GM19043 (cell line): ENCODE data around the gene BCL11A.

Source experiments
- ATAC-seq: cut with Tn5 transposase; IDR thresholded peaks from one replicate; pipeline ENCODE4 v1.9.1; 2021; ENCODE audit warnings: low read depth; ENCODE audit not compliant: unreplicated experiment

The BCL11A gene

DNA sequence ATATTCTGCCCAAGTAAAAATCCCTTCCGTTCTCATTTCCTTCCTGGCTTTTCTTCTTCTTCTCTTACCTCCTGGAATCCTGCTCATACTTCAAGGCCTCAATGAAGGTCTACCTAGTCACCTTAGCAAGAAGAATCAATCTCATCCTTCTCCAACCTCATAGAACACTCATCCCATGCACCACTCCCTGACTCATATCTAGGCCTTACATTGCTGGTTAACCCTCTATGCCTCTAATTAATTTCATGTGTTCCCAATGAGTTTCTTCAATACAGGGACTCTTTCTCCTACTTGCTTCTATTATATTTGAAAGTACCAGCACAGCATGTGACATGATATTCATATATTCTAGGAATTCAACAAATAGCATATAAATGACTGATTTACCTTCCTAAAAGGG lies 63.0 kb downstream of the BCL11A start:
- ATAC-seq = no peak

DNA sequence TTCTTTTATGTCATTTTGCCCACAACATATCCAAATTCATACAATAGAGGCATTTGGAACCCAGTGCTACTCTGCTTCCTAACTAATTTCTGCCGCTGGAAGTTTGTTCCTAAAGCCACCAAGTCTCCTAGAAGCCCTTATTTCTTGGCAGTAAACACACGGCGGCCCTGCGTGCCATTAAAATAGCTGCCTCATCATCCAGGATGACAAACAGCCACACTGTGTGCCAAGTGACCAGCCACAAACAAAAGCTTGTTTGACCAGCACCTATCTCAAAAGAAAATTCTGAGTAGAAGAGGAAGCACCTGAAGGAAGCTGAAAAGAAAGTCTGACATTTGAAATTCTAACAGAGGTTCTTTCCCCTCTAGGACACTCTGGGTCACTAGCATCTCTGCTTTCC lies 64.2 kb downstream of the BCL11A start:
- ATAC-seq = no peak

DNA sequence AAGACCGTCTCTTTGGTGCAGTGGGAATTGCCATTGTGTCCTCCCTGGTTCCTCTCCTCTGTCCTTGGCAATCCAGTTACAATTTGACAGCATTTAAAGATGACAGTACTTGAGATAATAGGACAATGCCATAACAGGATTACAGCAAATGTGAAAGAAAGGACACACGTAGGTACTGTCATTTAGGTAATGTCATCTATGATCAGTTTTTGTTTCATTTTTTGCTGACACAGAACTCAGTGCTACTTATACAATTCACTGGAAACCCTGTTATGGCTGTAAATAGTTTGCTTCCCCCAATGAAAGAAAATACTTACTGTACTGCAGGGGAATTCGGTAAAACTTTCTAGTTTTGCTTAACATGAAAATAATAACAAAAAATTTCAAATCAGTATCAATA lies 65.2 kb downstream of the BCL11A start:
- peak; percentile 45 for ATAC-seq

DNA sequence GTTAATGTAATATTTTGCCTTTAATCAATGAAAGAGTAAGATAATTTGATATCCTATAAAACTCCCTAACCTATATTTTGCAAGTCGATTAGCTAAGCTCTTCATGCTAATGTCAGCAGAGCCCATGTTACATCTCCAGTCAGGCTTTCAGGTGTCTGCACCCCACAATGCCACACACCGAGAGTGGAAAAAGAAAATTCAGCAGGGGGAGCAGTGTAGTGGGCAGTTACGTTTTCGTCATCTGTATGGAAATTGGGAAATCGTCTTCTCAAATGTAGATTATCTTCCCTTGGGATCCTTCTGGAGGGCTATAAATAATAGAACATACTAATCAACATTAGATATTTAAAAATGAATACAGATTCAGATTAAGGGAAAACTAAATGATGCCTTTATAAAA lies 66.3 kb downstream of the BCL11A start:
- no peak for ATAC-seq

DNA sequence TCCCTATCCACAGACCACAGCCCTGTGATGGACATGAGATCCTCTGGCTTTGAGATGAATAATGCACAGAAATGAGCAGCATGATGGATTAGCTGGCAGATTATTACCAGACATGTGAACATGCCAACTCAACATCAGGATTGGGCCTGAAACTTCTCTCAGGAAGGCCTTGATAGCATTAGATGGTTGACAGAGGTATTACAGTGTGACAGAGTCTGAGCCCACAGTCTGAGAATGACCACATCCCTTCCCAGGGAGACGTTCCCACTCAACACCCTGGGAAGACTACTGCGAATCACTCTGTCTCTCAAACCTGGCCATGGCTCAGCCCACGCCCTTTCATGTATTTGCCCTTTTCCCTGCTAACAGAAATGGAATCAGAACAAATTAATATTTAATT lies 66.9 kb downstream of the BCL11A start:
- ATAC-seq = no peak

DNA sequence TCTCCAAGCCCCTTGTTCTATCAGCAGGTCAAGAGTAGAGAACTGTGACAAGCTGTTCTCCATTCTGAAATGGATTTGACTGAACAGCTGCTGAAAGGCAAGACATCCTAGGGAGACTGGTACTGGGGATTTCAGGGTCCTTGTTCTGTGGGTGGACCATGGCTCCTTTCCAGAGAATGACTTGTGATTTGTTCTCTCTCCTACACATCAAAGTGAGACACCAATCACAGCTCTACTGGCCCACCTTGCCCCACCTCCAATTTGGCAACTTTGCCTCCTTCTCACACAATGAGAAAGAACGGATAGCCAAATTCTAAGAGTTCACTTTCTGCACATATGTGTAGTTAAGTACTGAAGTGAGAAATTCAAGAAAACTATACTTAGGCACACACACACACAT lies 67.4 kb downstream of the BCL11A start:
- no peak for ATAC-seq

DNA sequence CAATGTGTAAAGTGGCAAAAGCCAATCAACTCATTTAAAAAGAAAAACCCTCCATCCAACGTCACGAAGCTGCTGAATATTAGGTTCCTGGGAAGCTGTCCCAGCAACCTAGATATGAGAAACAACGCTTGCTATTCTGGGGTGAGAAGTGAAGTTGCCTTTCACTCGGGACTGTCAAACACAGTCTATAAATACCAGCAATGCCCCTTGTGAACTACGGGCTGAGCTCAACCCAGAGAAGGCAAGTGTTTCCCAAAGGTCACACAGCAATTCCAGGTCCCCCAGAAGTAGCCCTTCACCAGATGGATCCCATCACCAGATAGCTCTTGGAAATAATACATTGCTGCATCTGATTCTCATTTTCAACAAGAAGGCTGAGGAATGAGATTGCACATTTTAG lies 67.9 kb downstream of the BCL11A start:
- ATAC-seq = no peak

DNA sequence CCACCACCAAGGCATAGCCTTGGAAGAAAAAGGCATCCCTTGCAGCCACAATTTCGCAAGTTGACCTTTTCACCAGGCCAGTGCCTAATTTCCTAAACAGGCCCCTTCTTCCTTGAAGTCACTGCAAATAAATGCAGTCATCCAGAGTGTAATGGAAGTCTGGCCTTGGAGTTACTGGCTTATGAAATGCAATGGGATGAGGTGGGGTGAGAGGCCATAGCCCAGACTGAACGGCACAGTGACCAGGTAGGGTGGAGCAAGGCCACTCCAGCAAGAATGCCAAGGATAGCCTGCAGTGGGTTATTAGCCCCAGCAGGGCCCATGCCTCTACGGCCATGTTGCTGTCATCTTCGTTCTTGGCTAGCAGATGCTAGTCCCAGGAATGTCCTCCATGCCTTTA lies 68.4 kb downstream of the BCL11A start:
- no peak for ATAC-seq

DNA sequence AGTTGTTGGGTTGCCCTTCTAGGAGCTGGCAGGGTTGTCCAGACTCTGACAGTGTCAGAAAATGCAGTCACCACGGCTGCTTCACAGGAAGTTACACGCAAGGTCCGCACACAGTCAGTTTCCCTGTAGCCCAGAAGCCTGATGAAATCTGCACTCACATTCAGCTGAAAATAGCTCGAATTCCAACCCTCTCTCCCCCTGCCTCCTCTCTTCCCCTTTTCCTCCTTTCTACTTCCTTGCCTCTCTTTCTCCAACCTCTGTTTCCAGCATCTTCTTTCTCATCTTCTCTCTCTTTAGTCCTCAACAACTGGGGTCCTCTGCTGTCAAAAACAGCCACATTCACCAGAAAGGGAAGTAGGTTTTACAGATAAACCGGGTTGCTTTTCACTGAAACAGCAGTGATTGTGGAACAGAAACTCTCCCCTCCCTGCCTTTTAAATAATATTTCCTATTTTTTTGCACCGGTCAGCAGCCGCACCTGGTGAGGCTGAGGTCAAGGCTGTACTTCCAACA lies 69.3 kb downstream of the BCL11A start:
- no peak for ATAC-seq

DNA sequence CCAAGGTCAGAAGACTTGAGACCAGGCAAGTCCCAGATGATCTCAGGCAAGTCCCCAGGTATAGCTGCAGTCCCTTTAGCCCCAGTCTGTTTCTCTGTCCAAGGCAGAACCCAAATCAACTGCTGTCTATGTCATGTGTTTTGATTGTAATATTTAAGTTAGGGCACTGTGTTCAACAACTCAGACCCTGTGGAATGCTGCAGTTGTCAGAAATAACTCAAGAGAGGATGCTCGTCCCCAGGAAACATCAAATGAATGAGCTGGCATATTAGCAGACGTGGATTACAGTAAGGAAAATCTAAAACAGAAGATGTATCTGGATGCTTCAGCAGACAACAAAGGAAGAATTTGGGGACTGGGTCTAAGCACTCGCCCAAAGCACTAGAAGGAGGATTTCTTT lies 70.1 kb downstream of the BCL11A start:
- ATAC-seq = no peak

DNA sequence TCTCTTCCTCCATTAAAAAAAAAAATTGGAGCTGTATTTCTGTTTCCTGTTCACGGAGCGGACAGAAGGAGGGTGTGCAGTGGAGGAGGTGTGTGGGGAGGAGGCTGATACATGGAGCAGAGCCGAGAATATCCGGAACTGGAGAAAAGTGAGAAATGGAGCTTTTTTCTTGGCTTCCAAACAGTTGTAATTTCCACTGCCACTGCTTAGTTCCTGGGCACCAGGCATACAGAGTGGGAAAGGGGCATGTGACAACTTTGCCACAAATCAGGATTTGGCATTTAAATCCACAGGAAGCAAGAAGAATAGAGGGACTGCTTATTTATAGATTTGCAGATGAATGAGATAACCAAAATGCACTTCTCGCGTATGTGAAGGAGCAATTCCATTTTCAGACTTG lies 71.2 kb downstream of the BCL11A start:
- ATAC-seq = no peak

DNA sequence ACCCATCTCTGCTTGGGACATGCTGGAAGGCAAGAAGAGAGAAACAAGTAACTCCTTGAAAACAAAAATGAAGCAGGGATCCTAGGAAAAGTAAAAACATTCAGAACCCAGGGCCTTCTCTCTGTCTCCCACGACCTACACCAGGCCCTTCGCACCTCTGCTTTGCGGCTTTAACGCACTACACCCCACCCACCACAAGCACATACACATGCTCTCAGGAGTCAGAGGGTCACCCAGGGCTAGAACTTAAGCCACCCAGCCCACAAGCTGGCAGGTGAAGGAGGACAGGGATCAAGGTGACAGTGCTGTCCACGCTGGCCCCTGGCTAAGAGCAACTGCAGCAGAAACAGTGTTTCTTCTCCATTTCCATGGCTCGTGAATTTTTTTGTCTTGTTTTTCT lies 72.2 kb downstream of the BCL11A start:
- no peak for ATAC-seq

DNA sequence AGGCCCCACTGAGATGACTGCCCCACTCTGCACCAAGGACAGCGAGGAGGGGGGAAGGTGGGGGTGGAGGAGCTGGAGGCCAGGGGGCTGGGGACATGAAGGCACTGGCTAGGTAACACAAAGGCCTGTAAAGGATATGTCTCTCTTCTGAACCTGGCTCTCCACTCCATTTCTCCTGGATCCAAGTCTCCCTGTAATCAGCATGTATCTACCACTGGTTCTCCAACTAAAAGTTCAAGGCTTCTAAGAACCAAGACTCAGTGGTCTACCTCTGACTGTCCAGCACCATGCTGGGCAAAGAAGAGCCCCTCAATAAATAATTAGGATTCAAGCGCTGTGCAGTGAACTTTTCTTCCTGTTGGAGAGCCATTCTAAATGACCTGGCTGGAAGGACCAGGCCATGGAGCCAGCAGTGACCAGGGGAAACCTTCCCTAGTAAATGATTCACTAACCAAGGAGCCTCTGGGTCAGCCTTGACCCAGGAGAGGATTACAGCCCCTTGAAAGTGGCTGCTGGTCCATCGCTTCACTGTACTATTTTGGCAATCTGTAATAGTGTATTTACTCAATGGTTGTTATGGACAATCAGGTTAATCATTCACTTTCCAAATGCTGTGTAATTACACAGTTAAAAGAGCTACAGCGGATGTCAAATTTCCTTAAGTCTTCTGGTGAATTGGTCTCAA lies 73.2 kb downstream of the BCL11A start:
- ATAC-seq = no peak

DNA sequence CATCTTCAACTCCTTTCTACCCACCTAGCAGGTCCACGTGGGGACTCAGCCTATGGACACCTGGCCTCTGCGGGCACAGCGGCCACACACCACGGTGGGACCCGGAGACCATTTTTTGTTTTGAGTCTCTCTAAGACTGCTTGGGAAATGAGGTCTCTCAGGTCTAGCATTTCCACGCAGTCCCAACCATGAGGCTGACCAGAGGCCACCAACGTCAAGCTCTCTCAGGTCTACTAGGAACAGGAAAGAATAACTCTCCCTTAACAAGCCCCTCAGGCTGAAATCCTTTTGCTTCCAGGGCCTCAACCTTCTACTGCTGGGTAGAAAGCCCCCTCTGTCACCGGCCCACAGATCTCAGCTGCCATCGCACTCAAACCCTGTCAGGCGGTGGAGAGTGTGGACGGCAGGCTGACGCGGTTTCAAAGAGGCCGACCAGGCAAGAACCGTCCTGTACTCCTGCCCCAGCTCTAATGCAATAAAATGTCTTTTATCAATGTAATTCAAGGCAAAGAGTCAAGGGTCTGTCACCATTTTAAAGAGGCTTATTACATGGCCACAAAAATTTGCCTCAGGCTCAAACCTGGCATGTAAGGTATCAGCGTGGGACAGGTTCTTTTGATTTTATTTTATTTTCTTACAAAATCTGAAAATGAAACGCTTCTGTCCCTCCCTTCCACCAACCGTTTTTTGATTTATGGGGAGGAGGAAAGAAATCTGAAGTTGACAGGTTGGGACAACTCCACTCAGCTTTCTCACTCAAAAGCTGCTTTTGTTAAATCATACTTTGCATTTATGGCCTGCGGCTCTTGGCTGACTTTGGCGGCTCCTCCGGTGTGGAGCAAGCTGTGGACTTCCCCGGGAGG lies 74.0 kb downstream of the BCL11A start:
- ATAC-seq = no peak

DNA sequence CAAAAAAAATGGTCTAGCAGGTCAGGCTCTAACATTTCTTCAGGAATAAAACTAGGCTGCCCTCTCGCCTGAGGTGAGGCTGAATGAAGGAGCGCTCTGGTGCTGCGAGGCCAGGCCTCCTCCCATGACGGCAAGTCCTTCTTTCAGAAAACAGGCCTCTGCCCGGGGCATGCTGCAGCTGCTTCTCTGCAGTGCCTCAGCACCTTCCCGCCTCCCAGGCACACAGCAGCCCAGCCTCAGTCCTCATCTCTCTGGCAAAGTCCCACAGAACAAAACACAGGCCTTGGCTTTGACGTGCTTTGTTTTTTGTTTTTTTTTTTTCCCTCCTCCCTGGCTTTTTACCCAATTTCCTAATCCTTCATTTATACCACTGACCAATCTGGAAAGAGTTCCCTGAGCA lies 74.8 kb downstream of the BCL11A start:
- ATAC-seq = no peak

DNA sequence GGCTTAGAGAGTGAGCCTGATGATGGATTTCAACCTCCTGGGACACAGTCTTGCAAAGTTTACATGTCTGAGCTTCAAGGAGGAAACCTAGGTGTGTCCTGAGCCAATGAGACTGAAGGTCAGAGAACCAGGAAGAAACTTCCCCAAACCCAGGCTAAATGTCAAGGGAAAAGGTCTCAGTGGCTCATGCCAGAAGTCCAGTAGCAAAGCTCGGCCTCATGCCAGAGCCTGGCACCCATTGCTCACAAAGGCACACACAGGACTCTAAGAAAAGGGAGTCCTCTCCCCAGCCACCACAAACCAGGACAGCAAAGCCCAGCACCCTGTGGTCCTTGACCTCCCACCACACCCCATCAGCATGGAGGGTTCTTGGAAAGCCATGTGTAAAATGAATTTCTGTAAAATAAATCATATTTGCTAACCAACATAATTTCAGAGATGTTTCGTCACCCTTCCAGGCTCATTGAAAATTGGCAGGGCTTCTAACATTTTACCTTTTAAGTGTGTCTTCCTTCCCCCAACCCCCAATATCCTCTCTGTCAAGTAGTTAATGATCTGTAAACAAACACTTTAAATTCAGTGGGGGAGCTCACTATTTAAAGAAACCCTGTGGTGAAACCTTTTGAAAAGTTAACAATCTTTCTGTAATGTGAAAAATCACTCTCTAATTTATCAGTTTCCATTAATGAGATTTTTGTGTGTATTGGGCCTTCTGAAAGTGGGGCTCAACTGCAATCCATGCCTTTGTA lies 77.1 kb downstream of the BCL11A start:
- no peak for ATAC-seq

DNA sequence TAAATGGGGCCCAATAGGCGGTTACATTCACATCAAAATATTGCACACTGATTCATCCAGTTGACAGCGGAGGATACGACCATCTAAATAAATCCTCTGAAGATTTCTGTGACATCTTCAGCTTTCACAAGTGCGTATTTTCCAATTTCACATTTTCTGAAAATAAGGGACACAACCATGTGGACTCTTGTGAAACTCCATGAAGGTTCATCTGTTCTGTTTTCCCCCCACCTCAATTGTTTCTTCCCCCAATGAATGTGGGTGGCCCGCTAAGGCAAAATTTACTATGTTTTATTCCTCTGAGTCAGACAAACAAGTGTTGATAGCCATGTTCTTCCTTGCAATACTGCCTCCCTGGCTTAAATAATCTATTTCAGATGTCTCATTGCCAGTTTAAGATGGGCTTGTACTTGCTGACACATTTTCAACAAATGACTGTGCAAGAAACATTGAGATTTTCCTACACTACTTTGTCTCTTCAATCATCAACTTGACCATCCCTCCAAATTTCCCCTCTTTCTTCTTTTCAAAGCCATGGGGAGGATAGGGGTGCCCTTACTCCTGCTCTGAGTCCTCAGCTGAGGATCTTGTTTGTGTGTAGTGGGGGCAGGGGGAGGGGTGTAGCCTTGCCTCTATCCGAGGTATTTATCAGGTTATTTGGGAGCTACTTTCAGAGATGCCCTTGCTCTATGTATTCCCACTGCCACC lies 78.2 kb downstream of the BCL11A start:
- no peak for ATAC-seq

DNA sequence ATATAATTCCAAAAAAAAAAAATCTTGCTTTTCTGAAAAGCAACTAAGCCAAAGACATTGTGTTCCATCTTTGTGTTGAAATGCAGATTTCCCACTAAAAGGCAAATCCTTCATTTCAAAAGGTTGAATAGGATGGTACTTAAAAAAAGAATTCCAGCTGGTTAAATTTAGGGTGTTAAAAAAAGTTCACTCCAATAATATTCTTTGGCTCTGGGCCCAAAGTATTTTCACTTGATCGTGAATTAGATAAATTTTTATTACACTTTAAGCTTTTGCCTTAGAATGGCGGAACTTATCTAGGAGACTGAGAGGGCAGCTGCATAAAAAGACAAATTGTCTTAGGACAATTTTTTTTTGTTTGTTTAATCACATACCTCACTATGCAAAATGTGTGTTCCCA lies 79.2 kb downstream of the BCL11A start:
- ATAC-seq = no peak

DNA sequence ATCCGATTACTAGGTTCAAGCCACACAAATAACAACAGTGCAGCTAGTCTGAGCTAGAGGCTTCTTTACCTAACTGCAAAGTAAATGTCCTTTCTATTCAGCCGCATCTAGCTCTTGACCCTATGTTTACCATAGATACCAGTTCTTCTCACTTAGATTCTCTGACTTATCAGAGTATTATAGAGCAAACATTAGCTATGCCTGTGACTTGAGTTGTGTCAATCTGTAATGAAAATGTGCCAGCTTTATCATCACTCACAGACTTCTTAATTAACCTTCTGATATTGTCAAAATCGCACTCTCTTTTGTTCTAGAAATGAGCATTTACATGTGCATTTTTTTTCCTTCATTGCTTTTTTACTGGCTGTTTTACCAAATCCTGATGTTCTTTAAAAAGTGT lies 79.9 kb downstream of the BCL11A start:
- no peak for ATAC-seq

DNA sequence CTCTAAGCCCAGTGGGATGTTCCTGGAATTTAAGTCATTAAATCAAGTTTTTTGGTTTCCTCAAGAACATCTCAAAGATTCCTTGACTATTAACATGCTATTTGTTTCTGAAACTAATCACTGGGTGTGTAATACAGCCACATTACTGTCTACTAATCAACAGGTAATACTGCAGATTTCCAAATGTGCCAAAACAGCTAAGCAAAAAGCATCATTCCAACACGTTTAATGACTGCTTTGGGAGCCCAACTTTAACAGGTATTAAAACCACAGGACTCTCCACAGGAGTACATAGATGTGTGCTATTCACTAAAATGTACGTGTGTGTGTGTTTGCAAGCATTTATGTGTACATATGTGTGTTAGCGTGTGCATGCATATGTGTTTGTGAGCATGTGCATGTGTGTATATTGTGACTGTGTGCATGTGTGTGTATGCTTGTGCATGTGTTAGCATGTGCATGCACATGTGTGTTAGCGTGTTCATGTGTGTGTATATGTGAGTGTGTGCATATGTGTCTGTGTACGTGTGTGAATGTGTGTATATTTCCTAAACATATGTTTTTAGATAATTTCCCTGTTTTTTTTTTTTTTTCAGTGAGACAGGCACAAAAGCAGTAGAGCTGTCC lies 80.7 kb downstream of the BCL11A start:
- ATAC-seq = no peak
